Epithelial cell of esophagus (primary cell): ENCODE results near the gene WARS2.

Experiments used
- DNase-seq: peaks from one replicate; pipeline ENCODE4 v3.0.0; 2010; ENCODE audit warnings: low read depth
- H3K4me3 ChIP-seq: 2 replicates; pipeline ENCODE4 v1.5.1; 2011; ENCODE audit warnings: mild to moderate bottlenecking, low read length, control low read depth
- CTCF ChIP-seq: IDR thresholded peaks from 2 replicates; pipeline ENCODE4 v1.5.1; 2011; ENCODE audit warnings: low read depth, mild to moderate bottlenecking, low read length, control low read depth, inconsistent platforms; ENCODE audit not compliant: insufficient read depth; ENCODE audit errors: missing control alignments

Gene WARS2

GRCh38 chr1:119003413-119004128 lies 136.9 kb downstream of the WARS2 start:
- TF ChIP-seq CTCF = no peak
- DNase-seq = no peak
- H3K4me3 ChIP-seq = no peak overlapping the region

- peak; percentile 93 for DNase-seq
- H3K4me3 ChIP-seq = no peak overlapping the region
- TF ChIP-seq CTCF = no peak
These were observed 138.3 kb downstream of the WARS2 start for GRCh38 chr1:119002028-119002686.

- no peak for DNase-seq
- no peak for TF ChIP-seq CTCF
- H3K4me3 ChIP-seq = no peak overlapping the region
These were observed 139.0 kb downstream of the WARS2 start for GRCh38 chr1:119001181-119002027.

GRCh38 chr1:119000371-119001180 lies 139.9 kb downstream of the WARS2 start:
- no peak overlapping the region for H3K4me3 ChIP-seq
- TF ChIP-seq CTCF = no peak
- DNase-seq = no peak

GRCh38 chr1:118999348-119000071 lies 140.9 kb downstream of the WARS2 start:
- no peak for DNase-seq
- no peak overlapping the region for H3K4me3 ChIP-seq
- TF ChIP-seq CTCF = no peak

GRCh38 chr1:118998171-118998570 lies 142.3 kb downstream of the WARS2 start:
- DNase-seq = no peak
- TF ChIP-seq CTCF = no peak
- H3K4me3 ChIP-seq = no peak overlapping the region
